Activated CD8-positive, alpha-beta memory T cell treated with anti-CD3 and anti-CD28 coated beads, Interleukin-2, amount 50 U/mL, for 24 hours (primary cell): ENCODE results near the gene KCNK10.
"Not testable (repeated sequence)": the region's sequence is repeated elsewhere in the genome, so short reads cannot be mapped to it uniquely, and the experiment has no call there.

ENCODE experiments used
- DNase-seq: peaks from one replicate; pipeline ENCODE4 v3.0.0-alpha.2; 2020; ENCODE audit errors: extremely low read depth

KCNK10 gene

GRCh38 chr14:88270776-88271175, 52.3 kb downstream of the KCNK10 start:
- no peak for DNase-seq

- DNase-seq, result no peak
These were observed 53.2 kb downstream of the KCNK10 start for GRCh38 chr14:88269806-88270420.

- no peak for DNase-seq
These were observed 56.6 kb downstream of the KCNK10 start for GRCh38 chr14:88266474-88266873.

GRCh38 chr14:88264116-88264515, 59.0 kb downstream of the KCNK10 start:
- no peak for DNase-seq

GRCh38 chr14:88261302-88261701, 61.8 kb downstream of the KCNK10 start:
- DNase-seq, result not testable (repeated sequence)

GRCh38 chr14:88258021-88258420, 65.0 kb downstream of the KCNK10 start:
- no peak for DNase-seq

- DNase-seq, result no peak
These were observed 65.8 kb downstream of the KCNK10 start for GRCh38 chr14:88256997-88257950.

- no peak for DNase-seq
These were observed 67.3 kb downstream of the KCNK10 start for GRCh38 chr14:88255798-88256197.

- no peak for DNase-seq
These were observed 67.9 kb downstream of the KCNK10 start for GRCh38 chr14:88255196-88255595.

GRCh38 chr14:88252498-88252897, 70.6 kb downstream of the KCNK10 start:
- no peak for DNase-seq

- DNase-seq, result no peak
These were observed 71.4 kb downstream of the KCNK10 start for GRCh38 chr14:88251650-88252049.

GRCh38 chr14:88249266-88249665, 73.8 kb downstream of the KCNK10 start:
- DNase-seq, result no peak

GRCh38 chr14:88248606-88249005, 74.5 kb downstream of the KCNK10 start:
- DNase-seq, result no peak

- no peak for DNase-seq
These were observed 75.8 kb downstream of the KCNK10 start for GRCh38 chr14:88247228-88247627.

GRCh38 chr14:88245321-88245720, 77.7 kb downstream of the KCNK10 start:
- no peak for DNase-seq

GRCh38 chr14:88243946-88244345, 79.1 kb downstream of the KCNK10 start:
- no peak for DNase-seq

- DNase-seq, result no peak
These were observed 80.6 kb downstream of the KCNK10 start for GRCh38 chr14:88242446-88242845.

- no peak for DNase-seq
These were observed 81.3 kb downstream of the KCNK10 start for GRCh38 chr14:88241810-88242209.

GRCh38 chr14:88234442-88234841, 88.6 kb downstream of the KCNK10 start:
- no peak for DNase-seq

- DNase-seq, result no peak
These were observed 89.2 kb downstream of the KCNK10 start for GRCh38 chr14:88233915-88234314.

GRCh38 chr14:88232771-88233170, 90.3 kb downstream of the KCNK10 start:
- DNase-seq, result no peak

- no peak for DNase-seq
These were observed 91.5 kb downstream of the KCNK10 start for GRCh38 chr14:88231603-88232002.

GRCh38 chr14:88229428-88229827, 93.6 kb downstream of the KCNK10 start:
- DNase-seq, result no peak
